HG03039 (cell line): ENCODE results near the gene ZNF692.
"Not testable (repeated sequence)": the region's sequence is repeated elsewhere in the genome, so short reads cannot be mapped to it uniquely, and the experiment has no call there.

ENCODE experiments used
- ATAC-seq: cut with Tn5 transposase; IDR thresholded peaks from one replicate; pipeline ENCODE4 v1.9.1; 2021; ENCODE audit warnings: mild to moderate bottlenecking, moderate library complexity; ENCODE audit not compliant: unreplicated experiment

ZNF692 gene

GRCh38 chr1:248850124-248850523 is 8.8 kb downstream of the ZNF692 start:
- no peak for ATAC-seq

GRCh38 chr1:248849637-248850036 is 9.2 kb downstream of the ZNF692 start:
- ATAC-seq = no peak

- ATAC-seq = no peak
These were observed 9.7 kb downstream of the ZNF692 start for GRCh38 chr1:248849152-248849551.

- ATAC-seq = no peak
These were observed 10.3 kb downstream of the ZNF692 start for GRCh38 chr1:248848602-248849001.

- ATAC-seq = no peak
These were observed 10.8 kb downstream of the ZNF692 start for GRCh38 chr1:248847956-248848561.

GRCh38 chr1:248847181-248847955 is 11.5 kb downstream of the ZNF692 start:
- no peak for ATAC-seq

- ATAC-seq = no peak
These were observed 14.4 kb downstream of the ZNF692 start for GRCh38 chr1:248844526-248844925.

- ATAC-seq = no peak
These were observed 15.2 kb downstream of the ZNF692 start for GRCh38 chr1:248843687-248844086.

GRCh38 chr1:248842781-248843331 is 16.0 kb downstream of the ZNF692 start:
- peak; percentile 38 for ATAC-seq

- ATAC-seq = no peak
These were observed 17.0 kb downstream of the ZNF692 start for GRCh38 chr1:248841702-248842395.

- no peak for ATAC-seq
These were observed 17.9 kb downstream of the ZNF692 start for GRCh38 chr1:248840946-248841345.

GRCh38 chr1:248839168-248839555 is 19.7 kb downstream of the ZNF692 start:
- ATAC-seq = no peak

GRCh38 chr1:248838357-248839167 is 20.3 kb downstream of the ZNF692 start:
- peak; percentile 51 for ATAC-seq

- ATAC-seq = peak; percentile 83
These were observed 21.0 kb downstream of the ZNF692 start, which contains the start of gene ZNF672 for GRCh38 chr1:248837781-248838356. Gene ZNF672 (plus strand): TSS chr1:248838224. CDS start chr1:248847275, 9,051 bp downstream.

- no peak for ATAC-seq
These were observed 21.7 kb downstream of the ZNF692 start for GRCh38 chr1:248837045-248837780.

GRCh38 chr1:248834343-248834940 is 24.4 kb downstream of the ZNF692 start:
- no peak for ATAC-seq

- ATAC-seq = no peak
These were observed 27.0 kb downstream of the ZNF692 start for GRCh38 chr1:248831842-248832241.

- not testable (repeated sequence) for ATAC-seq
These were observed 28.2 kb downstream of the ZNF692 start for GRCh38 chr1:248830718-248831017.

- ATAC-seq = no peak
These were observed 30.0 kb downstream of the ZNF692 start for GRCh38 chr1:248828845-248829244.
